Endothelial cell of umbilical vein (primary cell): Measurements from ENCODE around the gene CFD. TPM values are rescaled to one million over a fixed set of nuclear protein-coding genes. Genes with fewer than 3 reads are reported as not detected.

Experiments used
- BruUV-seq: library from RNA; stranded (reverse); fragments of 400-500 nt; replicated peaks from 2 replicates; lab custom pipeline; 2021; lab: Mats Ljungman, UMichigan
- CTCF ChIA-PET: fragments of 300-600, 350-600 bp; sonication (Branson Sonifier 250); formaldehyde crosslinking; loops from one replicate; lab custom pipeline; 2021; ENCODE audit warnings: antibody characterized with exemption, inconsistent platforms; lab: Charles Lee
- POLR2A ChIA-PET: fragments of 300-600, 350-600 bp; sonication (Branson Sonifier 250); formaldehyde crosslinking; loops from one replicate; lab custom pipeline; 2021; ENCODE audit warnings: antibody characterized with exemption, inconsistent platforms; lab: Charles Lee
- DNase-seq: peaks from one replicate; pipeline ENCODE4 v3.0.0-alpha.2; 2011; ENCODE audit warnings: low read depth, low spot score
- FAIRE-seq: peaks from 2 replicates; lab custom pipeline; 2011; peaks lifted over from hg19 to GRCh38; lab: Jason Lieb, UNC
- H2AFZ ChIP-seq: 2 replicates; pipeline ENCODE4 v1.6.0; 2012; ENCODE audit warnings: low read depth, low read length, control low read depth, inconsistent platforms
- H3K27ac ChIP-seq: 2 replicates; pipeline ENCODE4 v1.5.1; 2011; ENCODE audit warnings: low read depth, mild to moderate bottlenecking, control low read depth, low read length, moderate library complexity; ENCODE audit not compliant: insufficient read depth
- H3K27me3 ChIP-seq, 2 experiments: 2 replicates each; pipeline versions ENCODE4 v1.6.0 to v1.6.1; 2011; ENCODE audit warnings: low read length in 2 of 2, mixed read lengths in 1 of 2; ENCODE audit not compliant: control insufficient read depth in 2 of 2, insufficient read depth in 2 of 2
- H3K36me3 ChIP-seq, 2 experiments: 2 replicates in 1 of 2; 3 replicates in 1 of 2; pipeline ENCODE4 v1.5.1; 2011; ENCODE audit warnings: low read length in 2 of 2, mild to moderate bottlenecking in 1 of 2, moderate library complexity in 1 of 2; ENCODE audit not compliant: control insufficient read depth in 2 of 2, insufficient read depth in 2 of 2; ENCODE audit errors: extremely low read depth in 1 of 2
- H3K4me1 ChIP-seq: 3 replicates; pipeline ENCODE4 v1.5.1; 2011; ENCODE audit warnings: mild to moderate bottlenecking, low read length; ENCODE audit not compliant: control insufficient read depth, insufficient read depth; ENCODE audit errors: extremely low read depth
- H3K4me2 ChIP-seq: 2 replicates; pipeline ENCODE4 v1.6.1; 2011; ENCODE audit warnings: low read length, control low read depth, mixed read lengths; ENCODE audit not compliant: insufficient read depth
- H3K4me3 ChIP-seq, 3 experiments: fragments of 200-600 bp in 1 of 3; sonication (generic), shearing (Covaris generic) in 1 of 3; replicated peaks in 1 of 3; 2 replicates each; pipeline ENCODE4 v1.5.1; 2011 to 2016; ENCODE audit warnings: control low read depth in 3 of 3, low read length in 3 of 3, mild to moderate bottlenecking in 2 of 3, inconsistent platforms in 1 of 3, low read depth in 1 of 3, moderate library complexity in 1 of 3; ENCODE audit not compliant: insufficient read depth in 1 of 3
- H3K79me2 ChIP-seq: 2 replicates; pipeline ENCODE4 v1.6.0; 2012; ENCODE audit warnings: low read length, inconsistent platforms; ENCODE audit not compliant: control insufficient read depth, insufficient read depth
- H3K9ac ChIP-seq: replicated peaks from 2 replicates; pipeline ENCODE3; 2011; ENCODE audit warnings: low read length, control low read depth; ENCODE audit not compliant: insufficient read depth; ENCODE audit errors: extremely low read depth
- H3K9me1 ChIP-seq: replicated peaks from 3 replicates; pipeline ENCODE4 v1.6.0; 2011; ENCODE audit warnings: mild to moderate bottlenecking, low read length; ENCODE audit not compliant: control insufficient read depth, insufficient read depth; ENCODE audit errors: extremely low read depth
- H3K9me3 ChIP-seq: replicated peaks from 2 replicates; pipeline ENCODE4 v1.5.1; 2012; ENCODE audit warnings: low read length, inconsistent platforms; ENCODE audit not compliant: control insufficient read depth, insufficient read depth
- H4K20me1 ChIP-seq: replicated peaks from 2 replicates; pipeline ENCODE3; 2011; ENCODE audit warnings: mild to moderate bottlenecking, low read length; ENCODE audit not compliant: control insufficient read depth, insufficient read depth; ENCODE audit errors: extremely low read depth
- CTCF ChIP-seq, 2 donors: IDR thresholded peaks; 1 replicate in 1 of 2; 2 replicates in 1 of 2; pipeline ENCODE4 v1.5.1; 2011; ENCODE audit warnings: low read length in 2 of 2, mild to moderate bottlenecking in 2 of 2, moderate library complexity in 2 of 2, control low read depth in 1 of 2, inconsistent platforms in 1 of 2, low read depth in 1 of 2; ENCODE audit not compliant: insufficient read depth in 1 of 2; ENCODE audit errors: extremely low read depth in 1 of 2
- EZH2 ChIP-seq: IDR thresholded peaks from 2 replicates; pipeline ENCODE4 v1.6.1; 2012; ENCODE audit warnings: borderline replicate concordance, low read depth, mild to moderate bottlenecking, moderate library complexity, low read length, inconsistent platforms; ENCODE audit not compliant: severe bottlenecking
- FOS ChIP-seq: IDR thresholded peaks from 2 replicates; pipeline ENCODE4 v1.6.1; 2011; ENCODE audit warnings: mild to moderate bottlenecking, low read length, moderate library complexity, borderline replicate concordance; ENCODE audit not compliant: insufficient read depth
- GATA2 ChIP-seq: IDR thresholded peaks from 2 replicates; pipeline ENCODE4 v1.7.0; 2011; ENCODE audit warnings: low read depth, mild to moderate bottlenecking, moderate library complexity, mixed read lengths, low read length; ENCODE audit not compliant: insufficient read length, insufficient read depth
- JUN ChIP-seq: IDR thresholded peaks from 2 replicates; pipeline ENCODE4 v1.6.1; 2011; ENCODE audit warnings: borderline replicate concordance, low read depth; ENCODE audit not compliant: insufficient read length, insufficient read depth
- MAX ChIP-seq: IDR thresholded peaks from 2 replicates; pipeline ENCODE4 v1.6.1; 2011; ENCODE audit not compliant: insufficient read depth, insufficient read length
- MYC ChIP-seq: IDR thresholded peaks from one replicate; pipeline ENCODE4 v1.6.1; 2011; ENCODE audit warnings: mild to moderate bottlenecking, low read depth, low read length
- POLR2A ChIP-seq: IDR thresholded peaks from 2 replicates; pipeline ENCODE4 v1.6.1; 2012; ENCODE audit warnings: low read depth, mild to moderate bottlenecking, control low read depth, low read length
- POLR2AphosphoS5 ChIP-seq: IDR thresholded peaks from 2 replicates; pipeline ENCODE4 v1.6.1; 2012; ENCODE audit warnings: low read depth, mild to moderate bottlenecking, control low read depth, low read length, moderate library complexity; ENCODE audit not compliant: insufficient read depth
- dilution Hi-C: fragments of 300-500 bp; cut with MboI; formaldehyde crosslinking; loops from one replicate; pipeline ENCODE4 v1.15.0; 2019; ENCODE audit warnings: low sequenced_read_pairs; ENCODE audit not compliant: extremely low pct_ligation_motif_present
- intact Hi-C: fragments of 100-400 bp; cut with micrococcal nuclease; formaldehyde crosslinking; loops from one replicate; pipeline ENCODE4 v1.10.0; 2022
- polyA plus RNA-seq, 4 experiments: library from polyadenylated mRNA; depleted of rRNA in 3 of 4; stranded (reverse) in 3 of 4; unstranded in 1 of 4; fragments of >200 nt; gene quantifications; 2 replicates each; pipeline versions ENCODE4 v1.2.1 to v1.2.3, GENCODE V29; 2011 to 2012; ENCODE audit warnings: missing spikeins in 1 of 4
- total RNA-seq: library from RNA; stranded (reverse); gene quantifications from 2 replicates; pipeline ENCODE4 v1.2.3, GENCODE V29; 2021

The CFD gene
- total and polyA plus RNA-seq, 2 donors (not counting 3 experiments of a cell fraction or from before 2014, with no cell fraction given): 0.25 to 0.40 TPM

GRCh38 chr19:868458-869244, 9.2 kb downstream of the CFD start:
- H2AFZ ChIP-seq: no peak overlapping the region

More at GRCh38 chr19:868458-869244, 9.2 kb downstream of the CFD start:
- intact Hi-C loops (loop anchor here (1.0 kb wide), 1 partner anchor 205 kb away; the partner anchor contains the start of gene RNF126), dilution Hi-C loops (no loop called here)
- Histone ChIP-seq H3K9ac (no peak overlapping the region), H3K4me2 (no peak overlapping the region), H4K20me1 (no peaks in the 10 kb centered on the region), H3K36me3 (peaks cover 0 to 13% of the 10 kb centered on the region in 2 experiments), H3K9me1 (no peaks in the 10 kb centered on the region), H3K27ac (peak overlapping the region; percentile 36), H3K9me3 (no peaks in the 10 kb centered on the region), H3K4me1 (peaks cover 9% of the 10 kb centered on the region), H3K4me3 (no peak overlapping the region), H3K79me2 (no peaks in the 10 kb centered on the region), H3K27me3 (no peaks in the 10 kb centered on the region)
- DNase-seq (no peak), FAIRE-seq (no peak)
- TF ChIP-seq CTCF (IDR thresholded peaks at IDR 0.05; ENCODE audit: extremely low read depth in 1 of 2, insufficient read depth in 1 of 2, low read depth in 1 of 2, low read length in 2 of 2): no peak
- TF ChIP-seq GATA2: no peak
- no peak for TF ChIP-seq EZH2
- TF ChIP-seq MYC: no peak
- no peak for TF ChIP-seq JUN
- TF ChIP-seq POLR2A: no peak
- TF ChIP-seq POLR2AphosphoS5: no peak
- no peak for TF ChIP-seq FOS
- TF ChIP-seq MAX: no peak
- BruUV-seq: no TSS peak
- POLR2A ChIA-PET: no interaction called here
- CTCF ChIA-PET: no interaction called here
